TTC549 (cell line): ENCODE data around the gene SOX9.

Experiments
- FAIRE-seq: peaks from 2 replicates; lab custom pipeline; 2012; peaks lifted over from hg19 to GRCh38; lab: Jason Lieb, UNC

The SOX9 gene

GRCh38 chr17:72162569-72162968, 41.7 kb downstream of the SOX9 start:
- FAIRE-seq = no peak

- FAIRE-seq = no peak
These were observed 42.7 kb downstream of the SOX9 start for GRCh38 chr17:72163474-72163873.

GRCh38 chr17:72164158-72164739, 43.4 kb downstream of the SOX9 start:
- FAIRE-seq = no peak

GRCh38 chr17:72165192-72165866, 44.5 kb downstream of the SOX9 start:
- no peak for FAIRE-seq

- no peak for FAIRE-seq
These were observed 45.1 kb downstream of the SOX9 start for GRCh38 chr17:72165867-72166439.

- FAIRE-seq = no peak
These were observed 46.8 kb downstream of the SOX9 start for GRCh38 chr17:72167593-72167992.

- FAIRE-seq = no peak
These were observed 49.0 kb downstream of the SOX9 start for GRCh38 chr17:72169823-72170222.

GRCh38 chr17:72171703-72172667, 51.2 kb downstream of the SOX9 start:
- no peak for FAIRE-seq

GRCh38 chr17:72173499-72174116, 52.8 kb downstream of the SOX9 start:
- FAIRE-seq = no peak

- no peak for FAIRE-seq
These were observed 54.4 kb downstream of the SOX9 start for GRCh38 chr17:72175263-72175662.
